Fibroblast of the aortic adventitia (primary cell): ENCODE results near the gene ASCC3. TPM values are rescaled to one million over a fixed set of nuclear protein-coding genes. Genes with fewer than 3 reads are reported as not detected.

Source experiments
- DNase-seq: peaks from one replicate; pipeline ENCODE4 v3.0.0-alpha.2; 2010; ENCODE audit warnings: low read depth
- H3K4me3 ChIP-seq: 2 replicates; pipeline ENCODE4 v1.5.1; 2011; ENCODE audit warnings: low read depth, mild to moderate bottlenecking, control low read depth, low read length, moderate library complexity
- total RNA-seq: library from RNA; depleted of rRNA; stranded (reverse); fragments of >200 nt; gene quantifications from 2 replicates; pipeline ENCODE4 v1.2.3, GENCODE V29; 2012; ENCODE audit warnings: low replicate concordance
- TF ChIP-seq, protein P1 (sequence below): IDR thresholded peaks from 2 replicates; pipeline ENCODE4 v1.5.1; 2011; ENCODE audit warnings: mild to moderate bottlenecking, low read length, control low read depth, inconsistent platforms; ENCODE audit not compliant: insufficient read depth

The ASCC3 gene, protein sequence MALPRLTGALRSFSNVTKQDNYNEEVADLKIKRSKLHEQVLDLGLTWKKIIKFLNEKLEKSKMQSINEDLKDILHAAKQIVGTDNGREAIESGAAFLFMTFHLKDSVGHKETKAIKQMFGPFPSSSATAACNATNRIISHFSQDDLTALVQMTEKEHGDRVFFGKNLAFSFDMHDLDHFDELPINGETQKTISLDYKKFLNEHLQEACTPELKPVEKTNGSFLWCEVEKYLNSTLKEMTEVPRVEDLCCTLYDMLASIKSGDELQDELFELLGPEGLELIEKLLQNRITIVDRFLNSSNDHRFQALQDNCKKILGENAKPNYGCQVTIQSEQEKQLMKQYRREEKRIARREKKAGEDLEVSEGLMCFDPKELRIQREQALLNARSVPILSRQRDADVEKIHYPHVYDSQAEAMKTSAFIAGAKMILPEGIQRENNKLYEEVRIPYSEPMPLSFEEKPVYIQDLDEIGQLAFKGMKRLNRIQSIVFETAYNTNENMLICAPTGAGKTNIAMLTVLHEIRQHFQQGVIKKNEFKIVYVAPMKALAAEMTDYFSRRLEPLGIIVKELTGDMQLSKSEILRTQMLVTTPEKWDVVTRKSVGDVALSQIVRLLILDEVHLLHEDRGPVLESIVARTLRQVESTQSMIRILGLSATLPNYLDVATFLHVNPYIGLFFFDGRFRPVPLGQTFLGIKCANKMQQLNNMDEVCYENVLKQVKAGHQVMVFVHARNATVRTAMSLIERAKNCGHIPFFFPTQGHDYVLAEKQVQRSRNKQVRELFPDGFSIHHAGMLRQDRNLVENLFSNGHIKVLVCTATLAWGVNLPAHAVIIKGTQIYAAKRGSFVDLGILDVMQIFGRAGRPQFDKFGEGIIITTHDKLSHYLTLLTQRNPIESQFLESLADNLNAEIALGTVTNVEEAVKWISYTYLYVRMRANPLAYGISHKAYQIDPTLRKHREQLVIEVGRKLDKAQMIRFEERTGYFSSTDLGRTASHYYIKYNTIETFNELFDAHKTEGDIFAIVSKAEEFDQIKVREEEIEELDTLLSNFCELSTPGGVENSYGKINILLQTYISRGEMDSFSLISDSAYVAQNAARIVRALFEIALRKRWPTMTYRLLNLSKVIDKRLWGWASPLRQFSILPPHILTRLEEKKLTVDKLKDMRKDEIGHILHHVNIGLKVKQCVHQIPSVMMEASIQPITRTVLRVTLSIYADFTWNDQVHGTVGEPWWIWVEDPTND (N-terminal part only)
- 87.5 and 132 TPM in 2 replicates for total RNA-seq

DNA sequence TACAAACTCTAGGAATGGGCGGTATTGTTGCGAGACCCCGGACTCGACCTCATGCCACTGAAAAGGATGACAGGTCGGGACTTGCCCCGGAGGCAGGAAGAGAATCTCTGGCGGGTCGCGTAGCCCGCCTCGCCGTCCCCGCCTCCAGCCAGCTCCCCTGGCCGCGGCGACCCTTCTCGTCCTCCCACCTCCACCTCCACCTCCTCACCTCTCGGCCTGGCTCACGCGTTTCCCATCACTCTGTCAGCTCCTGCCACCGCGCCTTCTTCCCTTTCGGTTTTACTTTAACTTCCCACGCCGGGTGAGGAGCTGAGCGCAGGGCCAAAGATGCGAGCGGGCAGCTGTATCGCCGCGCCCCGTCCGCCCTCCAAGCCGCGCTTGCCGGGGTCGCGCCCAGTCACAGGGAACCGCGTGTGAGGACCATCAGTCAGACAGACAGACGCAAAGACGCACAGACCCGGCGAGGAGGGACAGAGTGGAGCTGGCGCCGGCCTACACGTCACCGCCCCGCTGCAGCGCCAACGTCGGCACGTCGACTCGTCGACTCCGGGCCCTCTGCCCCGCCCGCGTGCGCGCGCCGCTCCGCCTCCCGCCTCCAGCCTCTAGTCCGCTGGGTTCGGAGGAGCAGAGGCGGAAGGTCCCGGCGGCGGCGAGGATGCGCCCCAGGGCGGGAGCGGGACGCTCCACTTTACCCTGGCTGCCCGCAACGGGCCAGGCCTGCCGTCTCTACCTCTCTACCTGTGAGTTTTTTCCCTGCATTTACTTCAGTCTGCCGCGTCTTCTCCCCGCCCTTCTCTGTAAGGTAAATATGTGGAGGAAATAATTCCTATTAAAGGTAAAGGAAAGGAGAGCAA lies at the start of gene ASCC3:
Gene ASCC3 (minus strand): TSS at position 477 of the 854 bp plus-strand sequence. CDS start 13,332 bp downstream, outside the sequence.
- peak within 1 kb of the TSS; percentile 95 for H3K4me3 ChIP-seq
- TF ChIP-seq, protein P1, sequence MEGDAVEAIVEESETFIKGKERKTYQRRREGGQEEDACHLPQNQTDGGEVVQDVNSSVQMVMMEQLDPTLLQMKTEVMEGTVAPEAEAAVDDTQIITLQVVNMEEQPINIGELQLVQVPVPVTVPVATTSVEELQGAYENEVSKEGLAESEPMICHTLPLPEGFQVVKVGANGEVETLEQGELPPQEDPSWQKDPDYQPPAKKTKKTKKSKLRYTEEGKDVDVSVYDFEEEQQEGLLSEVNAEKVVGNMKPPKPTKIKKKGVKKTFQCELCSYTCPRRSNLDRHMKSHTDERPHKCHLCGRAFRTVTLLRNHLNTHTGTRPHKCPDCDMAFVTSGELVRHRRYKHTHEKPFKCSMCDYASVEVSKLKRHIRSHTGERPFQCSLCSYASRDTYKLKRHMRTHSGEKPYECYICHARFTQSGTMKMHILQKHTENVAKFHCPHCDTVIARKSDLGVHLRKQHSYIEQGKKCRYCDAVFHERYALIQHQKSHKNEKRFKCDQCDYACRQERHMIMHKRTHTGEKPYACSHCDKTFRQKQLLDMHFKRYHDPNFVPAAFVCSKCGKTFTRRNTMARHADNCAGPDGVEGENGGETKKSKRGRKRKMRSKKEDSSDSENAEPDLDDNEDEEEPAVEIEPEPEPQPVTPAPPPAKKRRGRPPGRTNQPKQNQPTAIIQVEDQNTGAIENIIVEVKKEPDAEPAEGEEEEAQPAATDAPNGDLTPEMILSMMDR: no peak
- DNase-seq: peak; percentile 84

DNA sequence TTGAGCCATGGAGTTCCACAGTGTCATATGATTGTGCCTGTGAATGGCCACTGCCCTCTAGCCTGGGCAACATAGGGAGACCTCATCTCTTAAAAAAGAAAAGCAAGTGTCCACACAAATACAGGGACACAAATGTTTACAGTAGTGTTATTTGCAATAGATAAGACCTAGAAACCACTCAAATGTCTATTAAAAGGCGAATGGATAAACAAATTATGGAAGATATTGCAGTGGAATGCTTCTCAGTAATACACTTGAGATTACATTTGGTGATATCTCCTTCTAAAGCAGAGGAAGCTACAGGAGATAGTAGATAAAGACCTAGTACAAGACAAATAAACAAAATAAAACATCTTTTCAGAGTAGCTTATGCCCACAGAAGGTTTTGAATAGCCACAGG lies 44.6 kb upstream of the ASCC3 start:
- DNase-seq: no peak
- H3K4me3 ChIP-seq: no peak overlapping the region
- TF ChIP-seq, protein P1: no peak

DNA sequence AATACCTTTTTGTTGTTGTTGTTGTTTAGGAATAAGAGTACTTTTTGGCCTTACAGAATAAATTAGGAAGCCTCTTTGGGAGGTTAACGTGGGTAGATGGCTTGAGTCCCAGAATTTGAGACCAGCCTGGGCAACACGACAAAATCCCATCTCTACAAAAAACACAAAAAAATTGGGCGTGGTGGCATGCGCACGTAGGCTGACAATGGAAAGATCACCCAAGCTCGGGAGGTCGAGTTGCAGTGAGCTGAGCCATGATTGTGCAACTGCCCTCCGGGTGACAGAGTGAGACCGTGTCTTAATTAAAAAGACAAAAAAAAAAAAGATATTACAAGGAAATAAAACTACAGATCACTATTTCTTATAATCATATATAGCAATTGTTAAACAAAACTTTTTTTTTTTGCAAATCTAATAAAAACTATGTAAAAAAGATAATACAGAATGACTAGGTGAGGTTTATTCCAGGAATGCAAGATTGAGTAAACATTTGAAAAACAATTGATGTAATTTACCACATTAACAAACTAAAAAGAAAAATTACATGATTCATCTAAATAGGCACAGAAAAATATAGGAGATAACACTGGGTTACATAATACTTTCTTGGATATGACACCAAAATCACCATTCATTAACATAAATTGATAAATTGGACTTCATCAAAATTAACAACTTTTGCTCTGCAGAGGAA lies 43.6 kb upstream of the ASCC3 start:
- H3K4me3 ChIP-seq: no peak overlapping the region
- no peak for DNase-seq
- TF ChIP-seq, protein P1: no peak

DNA sequence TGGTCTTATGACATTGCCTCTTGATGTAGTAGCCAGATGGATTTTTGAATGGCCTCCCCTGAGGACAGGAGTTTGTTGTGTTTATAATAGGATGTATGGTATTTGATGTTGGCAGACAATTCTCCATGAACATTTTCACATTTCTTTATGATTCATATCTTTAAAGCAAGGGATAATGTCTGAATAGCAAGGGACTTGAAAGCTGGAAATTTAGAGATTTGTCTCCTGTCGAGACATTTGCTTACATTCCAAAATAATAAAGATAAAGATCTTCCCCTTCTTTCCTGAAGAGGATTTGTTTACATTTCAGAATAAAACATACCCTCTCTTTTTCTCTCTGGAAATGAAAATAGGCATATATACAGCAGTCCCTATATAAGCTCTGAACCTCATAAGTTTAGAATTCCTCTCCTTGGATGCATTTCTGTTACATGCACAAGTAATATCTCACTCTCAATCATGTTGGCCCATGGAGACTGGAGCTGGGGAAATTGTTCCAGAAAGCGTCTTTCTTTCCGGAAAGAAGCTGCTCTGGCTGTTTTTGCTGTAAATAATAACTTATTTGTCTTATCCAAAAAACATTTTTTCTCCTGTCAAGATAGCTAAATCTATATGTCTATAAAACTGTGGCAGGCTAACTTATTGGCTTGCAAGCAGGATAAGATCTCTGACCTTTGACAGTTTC lies 42.5 kb upstream of the ASCC3 start:
- no peak for DNase-seq
- TF ChIP-seq, protein P1: no peak
- H3K4me3 ChIP-seq: no peak overlapping the region

DNA sequence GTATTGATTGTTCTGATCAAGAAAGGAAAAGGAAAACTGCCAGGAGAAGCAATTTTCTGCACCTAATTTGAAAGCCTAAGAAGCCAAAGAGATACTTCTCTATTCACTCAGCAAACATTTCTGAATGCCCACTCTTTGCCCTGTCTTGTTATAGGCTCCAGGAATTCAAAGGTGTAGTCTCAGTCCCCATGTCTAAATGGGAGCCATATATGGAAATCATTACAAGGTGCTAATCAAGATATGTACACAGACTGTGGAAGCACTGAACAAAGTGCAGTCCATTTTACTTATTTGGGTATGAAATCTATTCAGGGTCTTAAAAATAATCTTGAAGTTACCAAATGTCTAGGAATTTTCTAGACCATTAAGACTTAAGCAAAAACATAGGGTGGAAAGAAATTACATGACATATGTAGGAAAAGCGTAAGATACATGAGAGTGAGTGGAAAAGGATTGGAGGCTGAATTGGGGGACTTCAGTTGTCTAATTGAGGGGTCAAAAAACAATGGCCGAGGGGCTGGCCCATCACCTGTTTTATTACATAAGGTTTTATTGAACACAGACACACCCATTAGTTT lies 39.0 kb upstream of the ASCC3 start:
- H3K4me3 ChIP-seq: no peak overlapping the region
- DNase-seq: no peak
- TF ChIP-seq, protein P1: no peak
